ENCODE results near the gene ARSD. TPM values are rescaled to one million over a fixed set of nuclear protein-coding genes. Genes with fewer than 3 reads are reported as not detected.

Gene ARSD
- polyA plus RNA-seq, 1 of the 3 experiments (the other 2 are of a cell fraction), result 19.8 TPM

DNA sequence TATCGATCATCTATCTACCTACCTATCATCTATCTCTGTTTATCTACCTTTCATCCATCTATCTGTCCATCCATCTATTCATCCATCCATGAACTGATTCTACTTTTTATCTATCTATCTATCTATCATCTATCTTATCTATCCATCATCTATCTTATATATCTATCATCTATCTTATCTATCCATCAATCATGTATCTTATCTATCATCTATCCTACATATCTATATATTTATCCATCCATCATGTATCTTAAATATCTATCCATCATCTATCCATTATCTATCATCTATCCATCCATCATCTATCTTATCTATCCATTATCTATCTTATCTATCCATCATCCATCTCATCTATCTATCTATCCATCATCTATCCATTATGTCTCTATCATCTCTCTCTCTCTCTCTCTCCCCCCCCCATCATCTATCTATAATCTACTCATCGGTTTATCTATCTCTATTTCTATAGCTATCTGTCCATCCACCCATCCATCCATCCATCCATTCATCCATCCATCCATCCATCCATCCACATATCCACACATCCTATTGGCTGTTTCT is 20.9 kb downstream of the ARSD start:
- WGBS (ENCODE audit: low lambda C conversion rate), result 84% methylated on average over 2 of the region's 2 CpGs
- 0 out of 2 replicates have a peak, but pooled peaks cover 4% of the 10 kb centered on the region for H3K9me3 ChIP-seq

DNA sequence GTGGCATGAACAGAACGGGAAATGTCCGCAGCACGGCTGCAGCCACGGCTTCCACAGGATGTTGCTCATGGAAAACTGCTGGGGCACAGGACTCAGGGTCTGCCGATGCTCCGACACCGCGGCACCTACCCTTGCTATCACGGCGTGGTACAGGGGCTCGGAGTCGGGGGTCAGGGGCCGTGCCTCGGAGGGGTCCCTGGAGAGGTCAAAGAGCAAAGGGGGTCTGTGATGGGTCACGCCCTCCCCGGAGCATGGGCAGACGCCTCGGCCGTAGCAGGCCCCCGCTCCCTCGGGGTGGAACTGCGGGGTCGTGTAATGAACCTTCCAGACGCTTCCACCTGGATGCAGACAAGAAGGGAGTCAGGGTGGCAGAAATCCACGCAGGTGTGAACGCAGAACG is 21.8 kb downstream of the ARSD start:
- no peak overlapping the region for H3K4me2 ChIP-seq
- TF ChIP-seq GATA2 (CRISPR knock-in tag; IDR thresholded peaks at IDR 0.05) (no peak), TCF12 (IDR thresholded peaks at IDR 0.05) (no peak), SMC3 (IDR thresholded peaks at IDR 0.05; ENCODE audit: low read depth, low read length) (no peak), SIN3A (IDR thresholded peaks at IDR 0.05; ENCODE audit: borderline replicate concordance, low read depth, low read length) (no peak), RCOR1 (IDR thresholded peaks at IDR 0.05; ENCODE audit: low read length) (no peak), MXI1 (IDR thresholded peaks at IDR 0.05; ENCODE audit: low read depth, low read length) (no peak), TAF1 (IDR thresholded peaks at IDR 0.05; ENCODE audit: borderline replicate concordance, low read depth, low read length) (no peak), MEF2A (IDR thresholded peaks at IDR 0.05; ENCODE audit: borderline replicate concordance, low read depth) (no peak), ELF1 (IDR thresholded peaks at IDR 0.05) (no peak), EZH2phosphoT487 (IDR thresholded peaks at IDR 0.05; ENCODE audit: borderline replicate concordance, low read depth) (no peak), YY1 (IDR thresholded peaks at IDR 0.05; ENCODE audit: low read depth) (no peak)
- TF ChIP-seq, protein P1, sequence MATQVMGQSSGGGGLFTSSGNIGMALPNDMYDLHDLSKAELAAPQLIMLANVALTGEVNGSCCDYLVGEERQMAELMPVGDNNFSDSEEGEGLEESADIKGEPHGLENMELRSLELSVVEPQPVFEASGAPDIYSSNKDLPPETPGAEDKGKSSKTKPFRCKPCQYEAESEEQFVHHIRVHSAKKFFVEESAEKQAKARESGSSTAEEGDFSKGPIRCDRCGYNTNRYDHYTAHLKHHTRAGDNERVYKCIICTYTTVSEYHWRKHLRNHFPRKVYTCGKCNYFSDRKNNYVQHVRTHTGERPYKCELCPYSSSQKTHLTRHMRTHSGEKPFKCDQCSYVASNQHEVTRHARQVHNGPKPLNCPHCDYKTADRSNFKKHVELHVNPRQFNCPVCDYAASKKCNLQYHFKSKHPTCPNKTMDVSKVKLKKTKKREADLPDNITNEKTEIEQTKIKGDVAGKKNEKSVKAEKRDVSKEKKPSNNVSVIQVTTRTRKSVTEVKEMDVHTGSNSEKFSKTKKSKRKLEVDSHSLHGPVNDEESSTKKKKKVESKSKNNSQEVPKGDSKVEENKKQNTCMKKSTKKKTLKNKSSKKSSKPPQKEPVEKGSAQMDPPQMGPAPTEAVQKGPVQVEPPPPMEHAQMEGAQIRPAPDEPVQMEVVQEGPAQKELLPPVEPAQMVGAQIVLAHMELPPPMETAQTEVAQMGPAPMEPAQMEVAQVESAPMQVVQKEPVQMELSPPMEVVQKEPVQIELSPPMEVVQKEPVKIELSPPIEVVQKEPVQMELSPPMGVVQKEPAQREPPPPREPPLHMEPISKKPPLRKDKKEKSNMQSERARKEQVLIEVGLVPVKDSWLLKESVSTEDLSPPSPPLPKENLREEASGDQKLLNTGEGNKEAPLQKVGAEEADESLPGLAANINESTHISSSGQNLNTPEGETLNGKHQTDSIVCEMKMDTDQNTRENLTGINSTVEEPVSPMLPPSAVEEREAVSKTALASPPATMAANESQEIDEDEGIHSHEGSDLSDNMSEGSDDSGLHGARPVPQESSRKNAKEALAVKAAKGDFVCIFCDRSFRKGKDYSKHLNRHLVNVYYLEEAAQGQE (IDR thresholded peaks at IDR 0.05; ENCODE audit: low read depth, low read length), result no peak
- TF ChIP-seq, protein P2, sequence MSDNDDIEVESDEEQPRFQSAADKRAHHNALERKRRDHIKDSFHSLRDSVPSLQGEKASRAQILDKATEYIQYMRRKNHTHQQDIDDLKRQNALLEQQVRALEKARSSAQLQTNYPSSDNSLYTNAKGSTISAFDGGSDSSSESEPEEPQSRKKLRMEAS (IDR thresholded peaks at IDR 0.05; ENCODE audit: low read depth), result no peak
- TF ChIP-seq, protein P3, sequence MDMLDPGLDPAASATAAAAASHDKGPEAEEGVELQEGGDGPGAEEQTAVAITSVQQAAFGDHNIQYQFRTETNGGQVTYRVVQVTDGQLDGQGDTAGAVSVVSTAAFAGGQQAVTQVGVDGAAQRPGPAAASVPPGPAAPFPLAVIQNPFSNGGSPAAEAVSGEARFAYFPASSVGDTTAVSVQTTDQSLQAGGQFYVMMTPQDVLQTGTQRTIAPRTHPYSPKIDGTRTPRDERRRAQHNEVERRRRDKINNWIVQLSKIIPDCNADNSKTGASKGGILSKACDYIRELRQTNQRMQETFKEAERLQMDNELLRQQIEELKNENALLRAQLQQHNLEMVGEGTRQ (IDR thresholded peaks at IDR 0.05; ENCODE audit: borderline replicate concordance, low read depth, low read length), result no peak
- TF ChIP-seq, protein P4, sequence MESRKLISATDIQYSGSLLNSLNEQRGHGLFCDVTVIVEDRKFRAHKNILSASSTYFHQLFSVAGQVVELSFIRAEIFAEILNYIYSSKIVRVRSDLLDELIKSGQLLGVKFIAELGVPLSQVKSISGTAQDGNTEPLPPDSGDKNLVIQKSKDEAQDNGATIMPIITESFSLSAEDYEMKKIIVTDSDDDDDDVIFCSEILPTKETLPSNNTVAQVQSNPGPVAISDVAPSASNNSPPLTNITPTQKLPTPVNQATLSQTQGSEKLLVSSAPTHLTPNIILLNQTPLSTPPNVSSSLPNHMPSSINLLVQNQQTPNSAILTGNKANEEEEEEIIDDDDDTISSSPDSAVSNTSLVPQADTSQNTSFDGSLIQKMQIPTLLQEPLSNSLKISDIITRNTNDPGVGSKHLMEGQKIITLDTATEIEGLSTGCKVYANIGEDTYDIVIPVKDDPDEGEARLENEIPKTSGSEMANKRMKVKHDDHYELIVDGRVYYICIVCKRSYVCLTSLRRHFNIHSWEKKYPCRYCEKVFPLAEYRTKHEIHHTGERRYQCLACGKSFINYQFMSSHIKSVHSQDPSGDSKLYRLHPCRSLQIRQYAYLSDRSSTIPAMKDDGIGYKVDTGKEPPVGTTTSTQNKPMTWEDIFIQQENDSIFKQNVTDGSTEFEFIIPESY (IDR thresholded peaks at IDR 0.05; ENCODE audit: borderline replicate concordance, low read depth), result no peak
- no peaks in the 10 kb centered on the region for H4K20me1 ChIP-seq (ENCODE audit: insufficient read depth)
- POLR2A ChIA-PET, result no interaction called here
- no peaks in the 10 kb centered on the region for H3F3A ChIP-seq (replicated peaks; ENCODE audit: insufficient read depth)
- CTCF ChIA-PET, result no interaction called here
- DNase-seq, result no peak
- H3K27me3 ChIP-seq (ENCODE audit: insufficient read depth), result no peaks in the 10 kb centered on the region
- H3K9ac ChIP-seq, result no peak overlapping the region
- no peak overlapping the region for H3K4me3 ChIP-seq (ENCODE audit: low read depth in 2 of 2, low read length in 1 of 2)
- no peaks in the 10 kb centered on the region for H3K4me1 ChIP-seq (ENCODE audit: control insufficient read depth in 1 of 2, insufficient read depth in 2 of 2, low read depth in 1 of 2, low read length in 1 of 2)
- H3K9me3 ChIP-seq, result 0 out of 2 replicates have a peak, but pooled peaks cover 4% of the 10 kb centered on the region
- 96% methylated on average over 8 of the region's 27 CpGs for WGBS (ENCODE audit: low lambda C conversion rate)
- peaks cover 3 to 4% of the 10 kb centered on the region in 2 experiments for H3K36me3 ChIP-seq (replicated peaks in 1 of 2; ENCODE audit: control insufficient read depth in 1 of 2, insufficient read depth in 2 of 2, low read length in 1 of 2)
- no peaks in the 10 kb centered on the region for H3K79me2 ChIP-seq (ENCODE audit: insufficient read depth)
- H3K27ac ChIP-seq (ENCODE audit: low read depth in 2 of 2, low read length in 1 of 2), result no peak overlapping the region
- no peaks in the 10 kb centered on the region for H3K9me2 ChIP-seq
- H2AFZ ChIP-seq (ENCODE audit: low read depth), result no peak overlapping the region

More for the DNA sequence above, 20.9 kb downstream of the ARSD start:
- no peaks in the 10 kb centered on the region for H3K79me2 ChIP-seq (ENCODE audit: insufficient read depth)
- DNase-seq, result no peak
- ChIA-PET CTCF (no interaction called here), POLR2A (interaction anchor here (0.6 to 1.6 kb wide), 2 partner anchors 20 to 83 kb away, joined by 5 to 7 read pairs; no protein-coding TSS in a partner anchor)
- no peak overlapping the region for H3K4me3 ChIP-seq (ENCODE audit: low read depth in 2 of 2, low read length in 1 of 2)
- no peaks in the 10 kb centered on the region for H3K9me2 ChIP-seq
- H3K9ac ChIP-seq, result no peak overlapping the region
- TF ChIP-seq NFIC (IDR thresholded peaks at IDR 0.05; ENCODE audit: borderline replicate concordance) (no peak), TAF1 (IDR thresholded peaks at IDR 0.05; ENCODE audit: borderline replicate concordance, low read depth, low read length) (no peak), RXRA (IDR thresholded peaks at IDR 0.05; ENCODE audit: borderline replicate concordance, low read depth) (no peak), RAD21 (IDR thresholded peaks at IDR 0.05; ENCODE audit: low read length) (no peak)
- H3K36me3 ChIP-seq (replicated peaks in 1 of 2; ENCODE audit: control insufficient read depth in 1 of 2, insufficient read depth in 2 of 2, low read length in 1 of 2), result peaks cover 3 to 4% of the 10 kb centered on the region in 2 experiments
- no peak overlapping the region for H3K27ac ChIP-seq (ENCODE audit: low read depth in 2 of 2, low read length in 1 of 2)
- no peak overlapping the region for H3K4me2 ChIP-seq
- no peaks in the 10 kb centered on the region for H3K4me1 ChIP-seq (ENCODE audit: control insufficient read depth in 1 of 2, insufficient read depth in 2 of 2, low read depth in 1 of 2, low read length in 1 of 2)
- H4K20me1 ChIP-seq (ENCODE audit: insufficient read depth), result no peaks in the 10 kb centered on the region
- H3K27me3 ChIP-seq (ENCODE audit: insufficient read depth), result no peaks in the 10 kb centered on the region
- no peaks in the 10 kb centered on the region for H3F3A ChIP-seq (replicated peaks; ENCODE audit: insufficient read depth)
- H2AFZ ChIP-seq (ENCODE audit: low read depth), result no peak overlapping the region

Data from SK-N-SH (cell line).